ENCODE measurements around the gene PDE4D.

GRCh38 chr5:59571067-59571466 is 322.5 kb downstream of the PDE4D start:
- TF ChIP-seq E2F4 (IDR thresholded peaks at IDR 0.05; ENCODE audit: low read depth, low read length) (no peak), CTCF (IDR thresholded peaks at IDR 0.05 in 2 of 3, conservative IDR thresholded peaks at IDR 0.05 in 1 of 3; ENCODE audit: control insufficient read depth in 2 of 3, extremely low read depth in 1 of 3, insufficient read depth in 1 of 3, low read depth in 3 of 3, low read length in 3 of 3) (no peak), CHD4 (IDR thresholded peaks at IDR 0.05) (no peak), BACH1 (IDR thresholded peaks at IDR 0.05; ENCODE audit: borderline replicate concordance) (no peak), ESRRA (IDR thresholded peaks at IDR 0.05; ENCODE audit: low read length) (no peak)

Data from GM12878 (cell line).